ENCODE data around the gene ETNPPL.
"Not testable (repeated sequence)": the region's sequence is repeated elsewhere in the genome, so short reads cannot be mapped to it uniquely, and the experiment has no call there.

ETNPPL gene

GRCh38 chr4:108751321-108751720, 11.5 kb downstream of the ETNPPL start:
- no peak for DNase-seq

GRCh38 chr4:108749119-108749518, 13.7 kb downstream of the ETNPPL start:
- no peak for DNase-seq

GRCh38 chr4:108746511-108746910, 16.3 kb downstream of the ETNPPL start:
- DNase-seq, result no peak

GRCh38 chr4:108744307-108744706, 18.5 kb downstream of the ETNPPL start:
- DNase-seq, result no peak

GRCh38 chr4:108742451-108743420, 20.1 kb downstream of the ETNPPL start:
- no peak for DNase-seq

GRCh38 chr4:108738003-108738706, 24.7 kb downstream of the ETNPPL start:
- DNase-seq, result no peak

GRCh38 chr4:108731006-108731405, 31.8 kb downstream of the ETNPPL start:
- no peak for DNase-seq

GRCh38 chr4:108730579-108730978, 32.3 kb downstream of the ETNPPL start:
- no peak for DNase-seq

GRCh38 chr4:108729731-108730130, 33.1 kb downstream of the ETNPPL start:
- DNase-seq, result no peak

- no peak for DNase-seq
Observed at GRCh38 chr4:108725457-108725856, 37.4 kb downstream of the ETNPPL start.

GRCh38 chr4:108717386-108717785, 45.5 kb downstream of the ETNPPL start:
- no peak for DNase-seq

- no peak for DNase-seq
Observed at GRCh38 chr4:108716340-108716739, 46.5 kb downstream of the ETNPPL start.

GRCh38 chr4:108714880-108715279, 48.0 kb downstream of the ETNPPL start:
- no peak for DNase-seq

- DNase-seq, result not testable (repeated sequence)
Observed at GRCh38 chr4:108710578-108710977, 52.3 kb downstream of the ETNPPL start.

- no peak for DNase-seq
Observed at GRCh38 chr4:108709722-108710121, 53.1 kb downstream of the ETNPPL start.

- DNase-seq, result no peak
Observed at GRCh38 chr4:108709234-108709633, 53.6 kb downstream of the ETNPPL start.

GRCh38 chr4:108706289-108706688, 56.6 kb downstream of the ETNPPL start:
- DNase-seq, result no peak

GRCh38 chr4:108703966-108704365, 58.9 kb downstream of the ETNPPL start:
- DNase-seq, result no peak

GRCh38 chr4:108703370-108703769, 59.5 kb downstream of the ETNPPL start:
- no peak for DNase-seq

- no peak for DNase-seq
Observed at GRCh38 chr4:108702960-108703359, 59.9 kb downstream of the ETNPPL start.

- no peak for DNase-seq
Observed at GRCh38 chr4:108700081-108700757, 62.6 kb downstream of the ETNPPL start.

- DNase-seq, result no peak
Observed at GRCh38 chr4:108696160-108696559, 66.7 kb downstream of the ETNPPL start.

GRCh38 chr4:108695062-108695461, 67.8 kb downstream of the ETNPPL start:
- no peak for DNase-seq

Data from activated effector memory CD4-positive, alpha-beta T cell treated with anti-CD3 and anti-CD28 coated beads, Interleukin-2, amount 50 U/mL, for 16 hours (primary cell).